ENCODE results near the gene ULBP2. TPM values are rescaled to one million over a fixed set of nuclear protein-coding genes. Genes with fewer than 3 reads are reported as not detected.

ULBP2 gene
- total and polyA plus RNA-seq, 11 donors = 0.27 to 3.7 (median 0.85) TPM

DNA sequence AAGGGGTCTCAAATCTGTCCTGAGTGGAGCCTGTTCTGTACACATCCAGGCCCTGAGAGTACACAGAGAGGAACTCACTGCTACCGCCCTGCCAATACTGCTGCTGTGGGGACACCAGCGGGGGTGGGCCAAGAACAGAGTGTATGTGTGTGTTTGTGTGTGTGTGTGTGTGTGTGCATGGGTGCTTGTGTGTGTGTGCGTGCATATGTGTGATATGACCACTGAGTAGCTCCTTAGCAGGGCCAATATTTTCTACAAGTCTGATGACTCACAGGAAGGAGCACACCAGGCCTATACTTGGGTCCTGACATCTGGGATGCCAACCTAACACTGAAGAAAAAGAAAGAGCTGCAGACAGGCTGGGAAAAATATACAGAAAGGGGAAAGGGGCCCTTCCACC, 45.3 kb upstream of the ULBP2 start:
- no peaks in the 10 kb centered on the region for H3K36me3 ChIP-seq
- H3K4me1 ChIP-seq = peaks cover 8 to 36% (median 27%) of the 10 kb centered on the region in 12 donors
- TF ChIP-seq, protein P1, sequence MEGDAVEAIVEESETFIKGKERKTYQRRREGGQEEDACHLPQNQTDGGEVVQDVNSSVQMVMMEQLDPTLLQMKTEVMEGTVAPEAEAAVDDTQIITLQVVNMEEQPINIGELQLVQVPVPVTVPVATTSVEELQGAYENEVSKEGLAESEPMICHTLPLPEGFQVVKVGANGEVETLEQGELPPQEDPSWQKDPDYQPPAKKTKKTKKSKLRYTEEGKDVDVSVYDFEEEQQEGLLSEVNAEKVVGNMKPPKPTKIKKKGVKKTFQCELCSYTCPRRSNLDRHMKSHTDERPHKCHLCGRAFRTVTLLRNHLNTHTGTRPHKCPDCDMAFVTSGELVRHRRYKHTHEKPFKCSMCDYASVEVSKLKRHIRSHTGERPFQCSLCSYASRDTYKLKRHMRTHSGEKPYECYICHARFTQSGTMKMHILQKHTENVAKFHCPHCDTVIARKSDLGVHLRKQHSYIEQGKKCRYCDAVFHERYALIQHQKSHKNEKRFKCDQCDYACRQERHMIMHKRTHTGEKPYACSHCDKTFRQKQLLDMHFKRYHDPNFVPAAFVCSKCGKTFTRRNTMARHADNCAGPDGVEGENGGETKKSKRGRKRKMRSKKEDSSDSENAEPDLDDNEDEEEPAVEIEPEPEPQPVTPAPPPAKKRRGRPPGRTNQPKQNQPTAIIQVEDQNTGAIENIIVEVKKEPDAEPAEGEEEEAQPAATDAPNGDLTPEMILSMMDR (IDR thresholded peaks at IDR 0.05) = no peak
- TF ChIP-seq POLR2A (IDR thresholded peaks at IDR 0.05) = no peak
- ATAC-seq = peak in 2 of 4 donors; percentile 3 to 5
- no peaks in the 10 kb centered on the region for H3K9me3 ChIP-seq
- no peak for DNase-seq
- peak overlapping the region in 1 of 12 donors; percentile 39 for H3K4me3 ChIP-seq
- H3K27ac ChIP-seq = peak overlapping the region in 11 of 12 donors; percentile 31 to 78 (median 69)
- intact Hi-C loops (cut with DNase I) = loop anchor here in 2 of 10 donors (2.0 kb wide), 2 partner anchors 26 to 28 kb away; partner anchors contain the start of gene RAET1G (in 1 of the 2)
- 81 to 98% (median 94%) methylated on average over 3 of the region's 3 CpGs for WGBS, 4 donors
- no peaks in the 10 kb centered on the region for H3K27me3 ChIP-seq

DNA sequence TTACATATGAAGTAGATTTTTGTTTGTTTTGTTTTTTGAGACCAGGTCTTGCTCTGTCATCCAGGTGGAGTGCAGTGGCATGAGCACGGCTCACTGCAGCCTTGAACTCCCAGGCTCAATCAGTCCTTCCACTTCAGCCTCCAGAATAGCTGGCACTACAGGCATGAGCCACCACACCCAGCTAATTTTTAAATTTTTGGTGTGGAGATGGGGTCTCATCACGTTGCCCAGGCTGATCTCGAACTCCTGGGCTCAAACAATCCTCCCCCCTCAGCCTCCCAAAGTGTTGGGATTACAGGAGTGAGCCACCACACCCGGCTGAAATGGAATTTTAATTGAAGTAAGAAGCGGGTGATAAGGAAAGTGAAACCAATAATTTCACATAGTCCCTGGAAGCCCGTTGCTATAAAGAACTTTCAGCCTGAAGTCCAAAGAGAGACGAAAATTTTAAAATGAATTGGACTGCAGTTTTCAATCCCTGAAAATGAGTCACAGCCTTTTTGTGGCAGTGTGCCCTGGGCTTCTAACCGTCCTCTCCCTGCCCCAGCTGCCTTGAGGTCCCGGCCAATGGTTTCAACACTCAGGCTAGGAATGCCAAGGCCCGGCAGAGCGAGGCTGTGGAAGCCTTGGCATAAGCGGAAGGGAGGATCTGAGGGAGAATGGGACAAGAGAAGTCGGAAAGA, 44.7 kb upstream of the ULBP2 start:
- DNase-seq (peak; percentile 67 to 90 (median 83)), ATAC-seq (peak; percentile 60 to 88 (median 75))
- TF ChIP-seq, protein P1 (IDR thresholded peaks at IDR 0.05) = no peak
- TF ChIP-seq POLR2A (IDR thresholded peaks at IDR 0.05) = no peak
- Histone ChIP-seq H3K27me3 (no peaks in the 10 kb centered on the region), H3K27ac (peak overlapping the region in 11 of 12 donors; percentile 8 to 78 (median 69)), H3K4me3 (peak overlapping the region in 9 of 12 donors; percentile 10 to 45 (median 29)), H3K9me3 (no peaks in the 10 kb centered on the region), H3K36me3 (no peaks in the 10 kb centered on the region), H3K4me1 (peaks cover 8 to 36% (median 27%) of the 10 kb centered on the region in 12 donors)
- intact Hi-C loops (cut with DNase I) = loop anchor here in 2 of 10 donors (2.0 kb wide), 2 partner anchors 26 to 28 kb away; partner anchors contain the start of gene RAET1G (in 1 of the 2)
- WGBS, 4 donors = 57 to 74% (median 57%) methylated on average over 13 of the region's 13 CpGs

DNA sequence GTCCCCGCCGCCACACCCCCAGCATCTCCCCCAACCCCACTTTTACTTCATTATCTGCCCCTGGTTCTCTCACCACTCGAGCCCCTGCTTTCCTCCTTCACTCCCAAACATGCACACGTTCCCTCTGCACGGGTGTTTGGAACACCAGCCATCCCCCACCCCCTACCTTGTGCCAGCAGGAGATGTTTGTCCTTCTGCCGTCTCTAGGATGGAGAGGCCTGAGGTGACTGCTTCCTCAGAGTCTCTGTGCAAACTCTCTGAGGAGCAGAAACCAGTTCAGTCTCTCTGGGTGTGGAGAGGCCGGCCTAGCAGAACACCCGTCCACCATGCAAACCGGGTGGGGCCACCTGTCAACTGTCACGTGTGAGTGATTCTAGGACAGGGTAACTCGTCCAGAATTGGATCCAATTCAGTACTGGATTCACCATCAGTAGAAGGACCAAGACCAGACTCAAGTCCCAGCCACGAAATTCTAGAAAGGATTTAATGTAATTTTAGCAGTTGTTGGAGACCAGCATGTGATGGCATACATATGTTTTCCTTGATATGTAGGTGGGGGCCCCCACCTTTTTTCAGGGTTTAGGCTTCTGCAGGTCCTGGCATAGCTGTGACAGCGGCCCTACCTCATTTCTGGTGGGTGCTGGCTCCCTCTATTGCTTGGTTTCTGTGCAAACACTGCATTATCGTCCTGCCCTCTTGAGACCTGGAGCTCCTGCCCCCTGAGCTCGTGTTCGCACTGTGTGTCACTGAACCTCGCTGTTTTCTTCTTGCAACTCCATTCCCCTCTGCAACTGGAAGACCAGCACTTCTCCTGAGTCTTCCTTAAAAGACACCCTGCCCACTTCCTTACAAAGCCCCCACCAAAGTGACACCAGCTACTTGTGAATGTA, 43.7 kb upstream of the ULBP2 start, which contains the start of gene RAET1E:
Gene RAET1E, minus strand, starts transcription at position 259 of the 890 bp plus-strand sequence. CDS start 7,212 bp downstream, outside the sequence.
- TF ChIP-seq, protein P1 (IDR thresholded peaks at IDR 0.05) = no peak
- TF ChIP-seq POLR2A (IDR thresholded peaks at IDR 0.05) = no peak
- Histone ChIP-seq H3K4me1 (peaks cover 8 to 36% (median 27%) of the 10 kb centered on the region in 12 donors), H3K27ac (peak within 1 kb of the TSS in 11 of 12 donors; percentile 8 to 78 (median 69)), H3K27me3 (no peaks in the 10 kb centered on the region), H3K4me3 (peak within 1 kb of the TSS in 9 of 12 donors; percentile 10 to 45 (median 29)), H3K36me3 (no peaks in the 10 kb centered on the region), H3K9me3 (no peaks in the 10 kb centered on the region)
- 78 to 86% (median 81%) methylated on average over 17 of the region's 17 CpGs for WGBS, 4 donors
- no peak for DNase-seq
- intact Hi-C loops (cut with DNase I) = loop anchor here in 2 of 10 donors (2.0 kb wide), 2 partner anchors 25 to 27 kb away; partner anchors contain the start of gene RAET1G (in 1 of the 2)
- ATAC-seq = no peak

Data from heart left ventricle (tissue), 16 donors.